ENCODE measurements around the gene PEPD.

Gene PEPD

DNA sequence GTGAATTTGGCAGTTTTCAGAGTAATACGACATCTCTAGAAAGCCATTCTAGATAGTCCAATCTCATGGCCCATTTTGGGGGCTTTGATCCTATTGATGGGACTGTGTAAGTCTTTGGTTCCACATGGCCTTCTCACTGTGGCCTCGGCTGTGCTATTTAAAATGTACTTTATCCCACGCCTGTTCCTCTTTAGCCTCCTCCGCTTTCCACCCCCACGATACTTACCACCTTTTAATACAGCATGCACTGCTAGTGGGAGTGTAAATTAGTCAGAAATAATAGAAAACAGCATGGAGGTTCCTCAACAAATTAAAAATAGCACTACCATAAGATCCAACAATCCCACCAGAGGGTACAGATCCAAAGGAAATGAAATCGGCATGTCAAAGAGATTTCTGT is 176.4 kb downstream of the PEPD start:
- Histone ChIP-seq H3K36me3 (ENCODE audit: insufficient read depth, low read length) (no peaks in the 10 kb centered on the region), H3K4me1 (ENCODE audit: control insufficient read depth, insufficient read depth, low read length, unreplicated experiment) (no peaks in the 10 kb centered on the region)

GRCh38 chr19:33344573-33344925 is 177.0 kb downstream of the PEPD start:
- Histone ChIP-seq H3K27me3 (ENCODE audit: insufficient read depth, low read length) (peaks cover 79% of the 10 kb centered on the region), H2AFZ (ENCODE audit: low read length, unreplicated experiment) (no peak overlapping the region), H3K4me1 (ENCODE audit: control insufficient read depth, insufficient read depth, low read length, unreplicated experiment) (no peaks in the 10 kb centered on the region), H3K4me3 (ENCODE audit: low read depth, low read length) (no peak overlapping the region), H3K36me3 (ENCODE audit: insufficient read depth, low read length) (no peaks in the 10 kb centered on the region), H3K27ac (ENCODE audit: low read depth, low read length) (no peak overlapping the region), H3K79me2 (ENCODE audit: control insufficient read depth, insufficient read depth, low read length, unreplicated experiment) (no peaks in the 10 kb centered on the region)

More for the DNA sequence above, 176.4 kb downstream of the PEPD start:
- H3K27me3 ChIP-seq (ENCODE audit: insufficient read depth, low read length), result peaks cover 79% of the 10 kb centered on the region
- no peak overlapping the region for H2AFZ ChIP-seq (ENCODE audit: low read length, unreplicated experiment)
- no peak overlapping the region for H3K4me3 ChIP-seq (ENCODE audit: low read depth, low read length)
- H3K27ac ChIP-seq (ENCODE audit: low read depth, low read length), result no peak overlapping the region
- H3K79me2 ChIP-seq (ENCODE audit: control insufficient read depth, insufficient read depth, low read length, unreplicated experiment), result no peaks in the 10 kb centered on the region

DNA sequence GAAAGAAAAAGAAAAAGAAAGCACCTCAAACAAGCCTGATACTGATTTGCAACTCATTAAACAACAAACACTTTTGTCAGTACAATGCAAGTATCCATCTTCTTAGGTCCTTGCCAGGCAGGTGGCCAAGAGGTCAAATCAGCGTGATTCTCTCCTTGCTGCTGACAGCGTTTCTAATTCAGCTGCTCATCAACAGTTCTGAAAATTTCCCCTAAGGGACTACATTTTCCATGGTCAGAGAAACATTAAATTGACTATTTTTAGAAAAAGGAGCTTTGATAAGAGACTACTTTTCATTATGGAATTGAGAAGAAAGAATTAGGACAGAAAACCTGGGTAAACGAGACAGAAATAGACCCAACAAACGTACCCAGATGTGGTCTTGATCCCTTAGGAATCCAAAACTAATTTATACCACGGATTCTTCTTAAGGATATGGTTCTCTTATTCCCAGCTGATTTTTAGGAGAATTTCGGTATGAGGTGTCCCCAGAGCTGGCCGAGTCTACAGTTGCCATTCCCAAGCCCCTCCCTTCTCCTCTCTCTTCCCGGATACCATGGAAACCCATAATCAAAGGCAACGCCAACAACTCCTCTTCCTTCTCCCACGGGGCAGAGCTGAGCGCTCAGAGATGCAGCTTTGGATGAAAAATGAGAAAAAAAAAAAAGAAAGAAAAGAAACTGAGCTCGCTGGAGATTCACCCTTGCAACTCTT is 177.6 kb downstream of the PEPD start:
- peaks cover 76% of the 10 kb centered on the region for H3K27me3 ChIP-seq (ENCODE audit: insufficient read depth, low read length)
- no peaks in the 10 kb centered on the region for H3K36me3 ChIP-seq (ENCODE audit: insufficient read depth, low read length)
- no peak overlapping the region for H3K4me3 ChIP-seq (ENCODE audit: low read depth, low read length)
- no peaks in the 10 kb centered on the region for H3K79me2 ChIP-seq (ENCODE audit: control insufficient read depth, insufficient read depth, low read length, unreplicated experiment)
- H3K4me1 ChIP-seq (ENCODE audit: control insufficient read depth, insufficient read depth, low read length, unreplicated experiment), result no peaks in the 10 kb centered on the region
- no peak overlapping the region for H2AFZ ChIP-seq (ENCODE audit: low read length, unreplicated experiment)
- H3K27ac ChIP-seq (ENCODE audit: low read depth, low read length), result no peak overlapping the region

DNA sequence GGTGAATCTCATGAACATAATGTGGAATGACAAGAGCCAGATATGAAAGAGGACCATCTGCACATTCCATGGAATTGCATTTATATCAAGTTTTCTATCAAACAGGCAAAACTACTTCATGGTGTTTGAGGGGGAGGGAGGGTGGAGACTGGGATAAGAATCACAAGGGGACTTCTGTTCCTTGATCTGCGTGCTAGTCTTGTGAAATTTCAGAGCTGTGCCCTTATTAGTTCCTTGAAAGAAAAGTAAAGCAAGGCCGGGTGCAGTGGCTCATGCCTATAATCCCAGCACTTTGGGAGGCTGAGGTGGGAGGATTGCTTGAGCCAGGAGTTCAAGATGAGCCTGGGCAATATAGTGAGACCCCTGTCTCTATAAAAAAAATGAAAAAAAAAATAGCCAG is 178.3 kb downstream of the PEPD start:
- Histone ChIP-seq H3K27ac (ENCODE audit: low read depth, low read length) (no peak overlapping the region), H3K27me3 (ENCODE audit: insufficient read depth, low read length) (peaks cover 69% of the 10 kb centered on the region), H3K4me1 (ENCODE audit: control insufficient read depth, insufficient read depth, low read length, unreplicated experiment) (no peaks in the 10 kb centered on the region), H2AFZ (ENCODE audit: low read length, unreplicated experiment) (no peak overlapping the region), H3K36me3 (ENCODE audit: insufficient read depth, low read length) (no peaks in the 10 kb centered on the region), H3K4me3 (ENCODE audit: low read depth, low read length) (no peak overlapping the region), H3K79me2 (ENCODE audit: control insufficient read depth, insufficient read depth, low read length, unreplicated experiment) (no peaks in the 10 kb centered on the region)

DNA sequence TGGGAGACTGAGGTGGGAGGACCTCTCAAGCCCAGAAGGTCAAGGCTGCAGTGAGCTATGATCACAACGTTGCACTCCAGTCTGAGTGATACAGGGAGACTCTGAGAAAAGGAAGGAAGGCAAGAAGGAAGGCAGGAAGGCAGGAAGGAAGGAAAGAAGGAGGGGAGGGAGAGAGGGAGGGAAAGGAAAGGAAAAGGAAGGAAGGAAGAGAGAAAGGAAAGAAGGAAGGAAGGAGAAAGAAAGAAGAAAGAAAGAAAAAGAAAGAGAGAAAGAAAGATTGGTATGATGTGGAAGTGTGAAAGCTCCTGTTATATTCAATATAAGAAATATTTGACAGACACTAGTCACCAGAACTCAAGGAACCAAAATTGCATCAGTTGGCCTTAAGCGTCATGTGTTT is 180.6 kb downstream of the PEPD start:
- H3K27ac ChIP-seq (ENCODE audit: low read depth, low read length), result no peak overlapping the region
- H3K4me3 ChIP-seq (ENCODE audit: low read depth, low read length), result no peak overlapping the region
- H3K36me3 ChIP-seq (ENCODE audit: insufficient read depth, low read length), result no peaks in the 10 kb centered on the region
- peaks cover 48% of the 10 kb centered on the region for H3K27me3 ChIP-seq (ENCODE audit: insufficient read depth, low read length)
- H3K79me2 ChIP-seq (ENCODE audit: control insufficient read depth, insufficient read depth, low read length, unreplicated experiment), result no peaks in the 10 kb centered on the region
- H3K4me1 ChIP-seq (ENCODE audit: control insufficient read depth, insufficient read depth, low read length, unreplicated experiment), result no peaks in the 10 kb centered on the region
- no peak overlapping the region for H2AFZ ChIP-seq (ENCODE audit: low read length, unreplicated experiment)

DNA sequence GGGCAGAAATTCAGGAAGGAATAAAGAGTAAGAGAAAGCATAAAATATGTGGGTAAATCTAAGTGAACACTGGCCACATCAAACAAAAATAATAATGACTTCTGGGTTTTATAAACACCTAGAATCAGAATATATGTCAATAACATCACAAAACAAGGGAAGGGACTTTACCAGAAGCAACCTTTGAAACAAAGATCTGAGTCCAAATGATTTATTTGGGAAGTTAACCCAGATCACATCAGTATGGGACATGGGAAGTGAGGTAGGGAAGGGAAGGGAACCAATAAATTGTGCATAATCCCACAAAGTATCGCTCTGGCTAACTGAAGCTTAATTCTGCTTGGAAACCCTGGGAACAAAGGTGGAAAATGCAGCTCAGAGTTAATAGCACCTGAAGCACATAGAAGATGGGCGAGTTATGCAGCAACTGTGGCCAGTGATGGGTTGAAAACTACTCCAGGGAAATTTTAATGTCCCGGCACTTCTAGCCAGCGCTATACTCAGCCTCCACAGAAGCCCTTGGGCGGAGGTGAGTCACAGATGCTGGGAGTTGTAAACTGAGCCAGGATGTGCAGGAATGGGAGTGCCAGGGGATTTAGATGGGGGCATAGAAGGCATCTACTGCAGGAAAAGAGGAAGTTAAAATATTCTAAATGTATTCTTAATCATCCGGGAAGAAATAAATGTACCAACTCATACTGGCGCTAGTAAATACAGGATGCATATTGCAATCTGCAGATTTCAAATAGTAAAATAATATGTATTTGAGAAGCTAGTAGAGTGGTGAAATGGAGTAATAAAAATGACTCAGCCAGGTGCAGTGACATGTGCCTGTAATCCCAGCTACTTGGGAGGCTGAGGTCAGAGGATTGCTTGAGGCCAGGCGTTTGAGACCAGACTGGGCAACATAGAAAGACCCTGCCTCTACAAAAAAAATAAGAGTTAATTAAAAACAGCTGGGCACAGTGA is 182.3 kb downstream of the PEPD start:
- H3K36me3 ChIP-seq (ENCODE audit: insufficient read depth, low read length), result no peaks in the 10 kb centered on the region

More for the DNA sequence above, 182.3 kb downstream of the PEPD start:
- no peak overlapping the region for H3K27ac ChIP-seq (ENCODE audit: low read depth, low read length)
- no peaks in the 10 kb centered on the region for H3K79me2 ChIP-seq (ENCODE audit: control insufficient read depth, insufficient read depth, low read length, unreplicated experiment)
- peaks cover 31% of the 10 kb centered on the region for H3K27me3 ChIP-seq (ENCODE audit: insufficient read depth, low read length)
- H2AFZ ChIP-seq (ENCODE audit: low read length, unreplicated experiment), result no peak overlapping the region
- H3K4me3 ChIP-seq (ENCODE audit: low read depth, low read length), result no peak overlapping the region
- H3K4me1 ChIP-seq (ENCODE audit: control insufficient read depth, insufficient read depth, low read length, unreplicated experiment), result no peaks in the 10 kb centered on the region
